Lower lobe of right lung (tissue), 2 donors: ENCODE measurements around the gene ATAD3C. TPM values are rescaled to one million over a fixed set of nuclear protein-coding genes. Genes with fewer than 3 reads are reported as not detected.
A peak's percentile ranks its signal among the peaks of the same experiment; 100 is the strongest.
"Not testable (repeated sequence)": the region's sequence is repeated elsewhere in the genome, so short reads cannot be mapped to it uniquely, and the experiment has no call there.

Experiments used
- ATAC-seq, 2 donors: fragments of 200-7000 bp; cut with Tn5 transposase; one replicate each; pipeline ENCODE4 v1.9.1; 2020 to 2022; ENCODE audit warnings: mild to moderate bottlenecking in 2 of 2, moderate library complexity in 2 of 2
- DNase-seq: peaks from one replicate; pipeline ENCODE4 v3.0.0-alpha.2; 2020
- H3K27ac ChIP-seq: fragments of 200-600 bp; one replicate; pipeline ENCODE4 v1.8.0; 2022
- H3K27me3 ChIP-seq: fragments of 200-600 bp; one replicate; pipeline ENCODE4 v1.8.0; 2022; ENCODE audit warnings: low read depth
- H3K36me3 ChIP-seq: fragments of 200-600 bp; one replicate; pipeline ENCODE4 v1.8.0; 2022; ENCODE audit warnings: mild to moderate bottlenecking
- H3K4me1 ChIP-seq: fragments of 200-600 bp; one replicate; pipeline ENCODE4 v1.8.0; 2022
- H3K4me3 ChIP-seq: fragments of 200-600 bp; one replicate; pipeline ENCODE4 v1.8.0; 2022; ENCODE audit warnings: mild to moderate bottlenecking
- H3K9me3 ChIP-seq: fragments of 200-600 bp; one replicate; pipeline ENCODE4 v1.8.0; 2022
- intact Hi-C: fragments of 100-400 bp; cut with DNase I; formaldehyde crosslinking; loops from one replicate; pipeline ENCODE4 v1.11.0; 2022
- total RNA-seq: library from RNA; stranded (reverse); fragmentation: NEBNext Ultra II Directional; extraction: Animal tissue kit (Norgen Biotek cat#: 25700); gene quantifications from one replicate; pipeline ENCODE4 v1.2.1, GENCODE V29; 2021
- TF ChIP-seq, protein P1 (sequence below): fragments of 200-600 bp; IDR thresholded peaks from one replicate; pipeline ENCODE4 v1.8.0; 2022; ENCODE audit warnings: antibody characterized with exemption, mild to moderate bottlenecking
- donor health status: DM: no; HTN: yes; CAD: no; lungs with severe emphysema.

ATAD3C gene
- total RNA-seq, 1 donor from 2014 or later: 7.8 TPM

DNA sequence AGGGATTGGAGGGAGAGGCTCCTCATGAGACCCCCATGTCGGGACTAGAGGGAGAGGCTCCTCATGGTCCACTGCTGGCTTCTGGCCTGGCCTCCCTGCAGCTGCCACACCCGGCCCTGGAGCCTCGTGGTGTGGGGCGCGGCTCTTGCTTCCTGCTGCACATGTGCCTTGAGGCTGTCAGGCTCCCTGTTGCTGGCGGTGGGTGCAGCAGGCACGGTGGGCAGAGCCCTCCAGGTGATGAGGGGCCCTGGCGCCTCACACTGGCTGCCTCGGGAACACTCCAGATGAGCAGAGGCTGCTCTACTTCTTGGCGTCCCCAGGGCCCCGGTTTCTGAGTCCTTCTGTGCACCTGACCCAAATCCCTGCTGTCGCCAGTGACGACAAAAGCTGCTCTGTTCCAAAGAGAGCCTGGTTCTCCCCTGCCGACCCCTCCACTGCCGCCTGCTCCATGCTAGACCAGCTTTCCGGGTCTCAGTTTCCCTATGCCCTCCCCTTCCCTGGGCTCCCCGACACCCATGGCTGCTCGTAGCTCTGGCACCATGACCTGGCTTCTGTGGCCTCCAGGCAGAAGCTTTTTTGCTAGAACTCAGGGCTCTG is 12.3 kb downstream of the ATAD3C start:
- Histone ChIP-seq H3K36me3 (no peaks in the 10 kb centered on the region), H3K4me3 (peak overlapping the region; percentile 34), H3K9me3 (no peaks in the 10 kb centered on the region), H3K27me3 (no peaks in the 10 kb centered on the region), H3K27ac (peak overlapping the region; percentile 63), H3K4me1 (peaks cover 6% of the 10 kb centered on the region)
- ATAC-seq (peak; percentile 25 to 27), DNase-seq (no peak)
- TF ChIP-seq, protein P1, sequence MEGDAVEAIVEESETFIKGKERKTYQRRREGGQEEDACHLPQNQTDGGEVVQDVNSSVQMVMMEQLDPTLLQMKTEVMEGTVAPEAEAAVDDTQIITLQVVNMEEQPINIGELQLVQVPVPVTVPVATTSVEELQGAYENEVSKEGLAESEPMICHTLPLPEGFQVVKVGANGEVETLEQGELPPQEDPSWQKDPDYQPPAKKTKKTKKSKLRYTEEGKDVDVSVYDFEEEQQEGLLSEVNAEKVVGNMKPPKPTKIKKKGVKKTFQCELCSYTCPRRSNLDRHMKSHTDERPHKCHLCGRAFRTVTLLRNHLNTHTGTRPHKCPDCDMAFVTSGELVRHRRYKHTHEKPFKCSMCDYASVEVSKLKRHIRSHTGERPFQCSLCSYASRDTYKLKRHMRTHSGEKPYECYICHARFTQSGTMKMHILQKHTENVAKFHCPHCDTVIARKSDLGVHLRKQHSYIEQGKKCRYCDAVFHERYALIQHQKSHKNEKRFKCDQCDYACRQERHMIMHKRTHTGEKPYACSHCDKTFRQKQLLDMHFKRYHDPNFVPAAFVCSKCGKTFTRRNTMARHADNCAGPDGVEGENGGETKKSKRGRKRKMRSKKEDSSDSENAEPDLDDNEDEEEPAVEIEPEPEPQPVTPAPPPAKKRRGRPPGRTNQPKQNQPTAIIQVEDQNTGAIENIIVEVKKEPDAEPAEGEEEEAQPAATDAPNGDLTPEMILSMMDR: no peak
- intact Hi-C loops: no loop called here

DNA sequence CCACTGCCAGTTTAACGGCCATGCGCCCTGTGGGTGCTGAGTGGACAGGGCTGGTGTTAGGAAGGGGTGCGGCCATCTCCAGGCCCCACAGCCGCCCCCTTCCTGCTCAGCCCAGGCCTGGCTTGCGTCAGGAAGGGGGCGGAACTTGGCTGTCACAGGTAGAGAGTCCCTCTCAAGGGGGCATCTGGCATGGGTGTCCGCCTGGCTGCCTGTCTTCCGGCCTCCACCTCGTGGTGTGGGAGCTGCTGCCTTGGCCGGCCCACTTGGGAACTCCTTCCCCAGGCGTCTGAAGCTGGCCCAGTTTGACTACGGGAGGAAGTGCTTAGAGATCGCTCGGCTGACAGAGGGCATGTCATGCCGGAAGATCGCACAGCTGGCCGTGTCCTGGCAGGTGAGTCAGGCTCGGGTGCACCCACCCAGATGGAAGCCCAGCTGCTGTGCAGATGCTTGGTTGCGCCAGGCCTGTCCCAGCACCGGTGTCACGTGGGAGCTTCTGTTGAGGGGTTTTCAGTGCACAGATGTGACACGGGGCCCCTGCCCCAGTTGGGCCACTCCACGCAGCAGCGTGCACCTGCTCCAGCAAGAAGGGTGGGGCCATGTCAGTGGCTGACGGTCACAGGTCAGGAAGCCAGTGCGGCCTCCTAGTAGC is 13.0 kb downstream of the ATAD3C start:
- TF ChIP-seq, protein P1: no peak
- peak; percentile 94 to 97 for ATAC-seq

DNA sequence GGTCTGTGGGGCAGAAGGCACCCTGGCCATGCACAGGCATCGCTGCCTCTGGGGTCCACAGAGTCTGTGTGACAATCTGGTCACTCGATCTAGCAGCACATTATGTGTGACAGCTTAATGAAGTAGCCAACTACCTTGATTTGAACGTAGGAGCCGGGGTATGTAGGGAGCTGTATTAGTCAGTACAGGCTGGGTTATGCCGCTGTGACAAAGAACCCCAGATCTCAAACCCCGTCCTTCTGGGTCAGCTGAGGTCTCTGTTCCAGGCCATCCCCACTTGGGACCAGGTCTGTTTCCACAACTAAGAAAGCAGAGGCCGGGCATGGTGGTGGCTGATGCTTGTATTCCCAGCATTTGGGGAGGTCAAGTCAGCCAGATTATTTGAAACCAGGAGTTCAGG is 13.8 kb downstream of the ATAD3C start:
- H3K4me3 ChIP-seq: no peak overlapping the region
- TF ChIP-seq, protein P1: no peak
- H3K9me3 ChIP-seq: no peaks in the 10 kb centered on the region
- ATAC-seq: no peak
- no peak overlapping the region for H3K27ac ChIP-seq
- H3K36me3 ChIP-seq: no peaks in the 10 kb centered on the region
- no peaks in the 10 kb centered on the region for H3K27me3 ChIP-seq
- peaks cover 6% of the 10 kb centered on the region for H3K4me1 ChIP-seq
- intact Hi-C loops: no loop called here
- no peak for DNase-seq

More for the DNA sequence above, 13.0 kb downstream of the ATAD3C start:
- peak overlapping the region; percentile 63 for H3K27ac ChIP-seq
- peaks cover 6% of the 10 kb centered on the region for H3K4me1 ChIP-seq
- H3K4me3 ChIP-seq: peak overlapping the region; percentile 34
- DNase-seq: peak; percentile 87
- H3K36me3 ChIP-seq: no peaks in the 10 kb centered on the region
- intact Hi-C loops: no loop called here
- no peaks in the 10 kb centered on the region for H3K27me3 ChIP-seq
- no peaks in the 10 kb centered on the region for H3K9me3 ChIP-seq

DNA sequence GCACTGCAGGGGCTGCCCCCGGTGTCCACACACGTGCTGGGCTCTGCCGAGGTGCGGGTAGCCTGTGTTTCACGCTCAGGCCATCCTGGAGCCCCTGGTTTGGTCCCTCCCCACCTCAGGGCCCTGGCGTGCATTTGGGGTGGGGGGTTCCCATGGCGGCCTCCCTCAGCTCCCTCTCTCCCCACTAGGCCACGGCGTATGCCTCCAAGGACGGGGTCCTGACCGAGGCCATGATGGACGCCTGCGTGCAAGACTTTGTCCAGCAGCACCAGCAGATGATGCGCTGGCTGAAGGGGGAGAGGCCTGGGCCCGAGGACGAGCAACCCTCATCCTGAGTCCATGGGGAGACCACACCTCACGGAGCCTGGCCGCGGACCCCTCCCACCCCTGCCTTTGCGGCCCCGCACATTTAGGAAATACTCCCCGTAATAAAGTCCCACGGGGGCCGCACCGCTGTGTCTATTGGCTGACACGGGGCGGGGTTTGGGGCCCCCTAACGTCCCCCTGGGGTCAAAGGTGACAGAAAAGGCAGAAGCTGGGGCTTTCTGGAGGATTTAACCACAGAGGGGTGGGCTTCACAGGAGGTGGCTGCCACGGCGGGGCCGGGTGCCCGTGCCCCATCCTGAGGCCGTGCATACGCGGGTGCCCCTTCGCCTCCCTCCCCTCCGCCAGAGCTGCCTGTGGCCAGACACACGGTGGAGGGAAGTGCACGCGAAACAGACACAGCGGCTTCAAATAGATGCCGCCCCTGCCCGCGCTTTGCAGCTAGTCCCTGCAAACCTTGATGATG is 18.9 kb downstream of the ATAD3C start:
- H3K27ac ChIP-seq, H3K4me3 ChIP-seq, ATAC-seq, H3K27me3 ChIP-seq, H3K36me3 ChIP-seq, DNase-seq, H3K9me3 ChIP-seq, intact Hi-C loops: not testable (repeated sequence)
- H3K4me1 ChIP-seq: peaks cover 19% of the 10 kb centered on the region

DNA sequence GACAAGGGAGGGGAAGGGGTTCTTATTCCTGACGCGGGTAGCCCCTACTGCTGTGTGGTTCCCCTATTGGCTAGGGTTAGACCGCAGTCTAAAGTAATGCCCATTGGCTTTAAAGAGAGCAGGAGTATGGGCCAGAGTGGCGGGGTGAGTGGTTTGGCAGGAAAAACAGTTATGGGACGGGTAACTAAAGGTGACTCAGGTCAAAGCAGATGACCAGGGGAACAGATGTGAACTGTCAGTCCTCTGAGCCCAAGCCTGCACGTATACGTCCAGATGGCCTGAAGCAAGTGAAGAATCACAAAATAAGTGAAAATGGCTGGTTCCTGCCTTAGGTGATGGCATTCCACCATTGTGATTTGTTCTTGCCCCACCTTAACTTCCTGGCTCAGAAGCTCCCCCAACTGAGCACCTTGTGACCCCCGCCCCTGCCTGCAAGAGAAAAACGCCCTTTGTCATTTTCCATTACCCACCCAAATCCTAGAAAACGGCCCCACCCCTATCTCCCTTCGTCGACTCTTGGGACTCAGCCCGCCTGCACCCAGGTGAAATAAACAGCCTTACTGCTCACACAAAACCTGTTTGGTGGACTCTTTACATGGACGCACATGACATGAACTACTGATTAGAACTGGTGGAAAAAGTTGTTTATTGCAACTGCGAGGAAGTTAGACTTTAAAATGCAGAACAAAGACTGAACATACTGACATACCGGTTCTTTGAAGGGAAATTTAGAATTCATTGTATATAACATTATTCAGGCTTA is 21.3 kb downstream of the ATAD3C start:
- peak overlapping the region; percentile 85 for H3K27ac ChIP-seq
- no peaks in the 10 kb centered on the region for H3K9me3 ChIP-seq
- peak overlapping the region; percentile 86 for H3K4me3 ChIP-seq
- H3K36me3 ChIP-seq: no peaks in the 10 kb centered on the region
- intact Hi-C loops: no loop called here
- ATAC-seq (peak in 1 of 2 donors; percentile 25), DNase-seq (no peak)
- TF ChIP-seq, protein P1: no peak
- H3K27me3 ChIP-seq: no peaks in the 10 kb centered on the region
- H3K4me1 ChIP-seq: peaks cover 21% of the 10 kb centered on the region
